Neural progenitor cell (in vitro differentiated cells): ENCODE results near the gene AURKB.

ENCODE experiments used
- CTCF ChIP-seq: fragments of 200-600 bp; sonication (generic); IDR thresholded peaks from 2 replicates; pipeline ENCODE4 v1.5.1; 2017; ENCODE audit warnings: antibody characterized with exemption, mild to moderate bottlenecking
- EZH2 ChIP-seq: fragments of 200-600 bp; sonication (generic); IDR thresholded peaks from 2 replicates; pipeline ENCODE4 v1.6.1; 2017; ENCODE audit warnings: antibody characterized with exemption, mild to moderate bottlenecking, moderate library complexity
- EZH2phosphoT487 ChIP-seq: fragments of 200-600 bp; sonication (generic); IDR thresholded peaks from 2 replicates; pipeline ENCODE4 v1.6.1; 2017; ENCODE audit warnings: antibody characterized with exemption

- TF ChIP-seq CTCF = no peak
- no peak for TF ChIP-seq EZH2
- TF ChIP-seq EZH2phosphoT487 = no peak
These were observed 22.7 kb downstream of the AURKB start for GRCh38 chr17:8187517-8188262.
